ENCODE results near the gene SPRING1.
"Not testable (repeated sequence)": the region's sequence is repeated elsewhere in the genome, so short reads cannot be mapped to it uniquely, and the experiment has no call there.

Gene SPRING1

DNA sequence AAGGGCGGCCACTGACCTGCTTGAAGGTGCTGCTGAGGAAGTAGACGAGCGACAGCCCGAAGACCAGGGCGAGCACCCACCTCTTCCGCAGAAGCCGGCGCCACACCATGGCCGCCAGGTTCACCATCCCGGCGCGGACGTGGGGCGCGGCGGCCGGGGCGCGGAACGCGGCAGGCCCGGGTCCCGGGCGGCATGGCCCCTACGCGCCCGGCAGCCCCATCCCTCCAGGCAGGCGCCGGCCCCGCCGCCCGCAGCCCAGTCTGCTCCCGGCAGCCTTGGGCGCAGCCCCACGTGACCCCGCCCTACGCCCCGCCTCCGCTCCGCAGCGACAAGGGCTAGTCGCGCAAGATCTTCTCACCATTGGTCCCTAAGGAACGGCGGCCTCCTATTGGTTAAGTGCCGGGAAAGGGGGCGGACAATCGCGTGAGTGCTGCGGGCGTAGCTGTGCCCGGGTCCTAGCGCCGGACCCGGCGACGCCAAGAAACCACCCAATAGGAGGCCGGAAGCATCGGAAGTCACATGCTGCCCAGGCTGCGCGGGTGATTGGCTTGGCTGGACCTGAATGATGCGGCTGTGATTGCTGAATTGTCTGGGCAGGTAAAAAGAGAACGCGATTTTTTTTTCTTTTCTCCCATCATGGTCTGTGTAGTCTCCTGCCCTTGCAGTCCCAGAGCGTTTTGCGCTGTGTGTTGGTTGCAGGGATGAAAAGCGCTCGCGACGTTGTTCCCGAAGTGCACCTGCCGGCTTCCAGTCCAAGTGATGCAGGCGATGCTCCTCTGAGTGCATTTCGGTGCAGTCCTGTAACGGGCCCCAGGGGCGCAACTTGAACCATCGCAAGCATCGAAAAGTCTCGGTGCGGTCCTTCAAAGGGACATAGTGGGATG lies at the start of gene SPRING1, which contains the start of gene RNFT2:
Gene SPRING1 (minus strand): TSS at position 296 of the 884 bp plus-strand sequence. CDS start 169 bp downstream, at position 127.
Gene RNFT2 (plus strand): TSS at position 542 of the 884 bp plus-strand sequence. CDS start 2,183 bp downstream, outside the sequence.
- DNase-seq = peak; percentile 98

DNA sequence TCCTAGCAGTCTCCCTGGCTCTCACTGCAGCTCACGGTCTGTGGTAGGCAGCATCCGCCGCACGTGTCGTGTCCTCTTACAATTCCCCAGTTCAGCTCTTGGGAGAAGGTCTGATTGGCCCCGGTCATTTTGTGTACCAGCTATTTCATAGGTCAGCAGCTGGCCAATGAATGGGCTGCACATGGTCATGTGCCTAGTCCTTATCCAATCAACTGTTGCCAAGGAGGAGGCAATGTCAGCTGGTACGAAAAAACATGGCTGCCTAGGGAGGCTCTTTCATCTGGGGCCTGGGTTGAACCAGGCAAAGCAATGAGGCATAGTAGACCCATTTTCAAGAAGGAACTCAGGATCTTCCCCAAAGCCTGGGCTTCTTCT lies 46.4 kb upstream of the SPRING1 start:
- DNase-seq = no peak

- no peak for DNase-seq
These were observed 45.8 kb upstream of the SPRING1 start for GRCh38 chr12:116783525-116784237.

DNA sequence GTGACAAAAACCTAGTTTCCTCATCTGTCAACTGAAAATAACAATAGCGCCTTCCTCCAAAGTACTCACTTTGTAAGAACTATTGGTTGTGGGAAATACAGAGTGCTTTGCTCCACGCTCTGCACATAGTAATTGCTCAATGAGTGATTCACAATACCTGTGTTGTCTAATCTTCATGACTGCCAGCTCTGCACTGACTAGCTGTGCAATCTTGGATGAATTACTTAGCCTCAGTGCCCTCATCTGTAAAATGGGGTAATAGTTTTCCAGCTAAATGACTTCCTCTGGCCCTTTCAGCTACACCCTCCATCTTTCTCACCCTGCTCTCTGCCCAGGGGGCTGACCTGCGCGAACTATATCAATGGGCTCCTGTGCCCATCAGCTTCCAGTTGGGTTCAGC lies 43.1 kb upstream of the SPRING1 start:
- DNase-seq = no peak

- no peak for DNase-seq
These were observed 41.7 kb upstream of the SPRING1 start for GRCh38 chr12:116779597-116779996.

DNA sequence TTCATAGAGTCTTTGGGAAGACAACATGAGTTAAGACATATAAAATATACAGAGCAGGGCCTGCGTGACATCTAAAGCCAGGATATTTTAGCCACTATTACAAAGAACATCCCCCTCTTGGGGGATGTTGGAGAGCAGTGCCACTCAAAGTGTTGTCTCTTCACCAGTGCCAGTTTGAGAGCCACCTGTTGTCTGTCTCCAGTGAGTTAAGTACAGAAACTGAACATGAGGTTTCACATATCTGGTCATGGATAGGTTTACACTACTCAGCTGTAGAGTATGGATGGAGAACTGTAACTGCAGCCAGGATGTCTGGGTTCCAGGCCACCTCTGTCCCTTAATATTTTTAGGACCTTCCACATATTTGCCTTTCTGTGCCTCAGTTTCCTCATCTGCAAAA lies 39.4 kb upstream of the SPRING1 start:
- DNase-seq = no peak

DNA sequence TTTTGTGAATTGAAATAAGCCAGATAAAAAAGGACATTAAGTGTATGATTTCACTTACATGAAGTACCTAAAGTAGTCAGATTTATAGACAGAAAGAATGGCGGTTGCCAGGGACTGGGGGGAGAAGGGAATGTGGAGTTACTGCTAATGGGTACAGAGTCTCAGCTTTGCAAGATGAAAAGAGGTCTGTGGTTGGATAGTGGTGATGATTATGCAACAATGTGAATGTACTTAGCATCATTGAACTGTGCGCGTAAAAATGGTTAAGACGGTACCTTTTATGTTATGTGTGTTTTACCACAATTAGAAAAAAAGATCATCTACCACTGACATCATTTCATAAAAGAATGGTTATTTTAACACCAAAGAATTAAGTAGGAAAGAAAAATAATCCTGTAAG lies 36.2 kb upstream of the SPRING1 start:
- DNase-seq = no peak

DNA sequence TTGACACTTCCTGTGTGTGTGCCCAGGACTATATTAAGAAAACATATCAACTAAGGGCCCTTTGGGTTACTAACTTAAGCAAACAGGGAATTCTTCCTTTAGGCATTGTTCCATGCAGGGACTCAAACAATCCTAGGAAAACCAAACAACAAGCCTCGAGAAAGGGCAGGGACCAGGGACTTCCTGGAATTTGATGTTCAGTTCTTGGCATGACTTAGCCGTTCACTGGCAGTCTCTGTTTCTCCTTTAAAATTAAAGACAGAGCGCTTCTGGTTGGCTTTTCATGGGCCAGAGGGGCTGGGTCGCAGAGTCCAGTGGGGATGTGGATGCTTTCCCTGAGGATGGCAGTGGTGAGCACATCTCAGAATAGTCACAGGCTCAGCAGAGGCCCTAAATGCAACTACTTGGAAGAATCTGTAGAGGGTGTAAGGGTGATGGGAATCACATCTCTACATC lies 35.4 kb upstream of the SPRING1 start:
- DNase-seq = no peak

DNA sequence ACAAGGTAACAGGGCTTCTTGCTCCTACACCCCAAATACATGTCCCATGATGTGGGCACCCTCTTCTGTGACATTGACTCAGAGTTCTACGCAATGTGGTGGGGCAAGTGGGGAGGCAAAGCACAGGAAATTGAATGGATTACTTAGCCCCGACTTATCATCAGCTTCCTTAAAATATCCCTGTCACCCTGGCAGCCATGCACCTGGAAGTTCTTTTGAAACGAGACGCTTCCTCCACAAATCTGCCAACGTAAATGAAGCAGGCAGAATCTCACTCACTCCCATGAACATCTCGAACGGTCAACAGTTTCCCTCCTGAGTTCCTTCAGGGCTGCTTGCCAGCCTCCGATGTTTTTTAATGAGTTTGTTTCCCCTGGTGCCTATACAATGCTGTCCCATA lies 33.8 kb upstream of the SPRING1 start:
- DNase-seq = no peak

- no peak for DNase-seq
These were observed 28.9 kb upstream of the SPRING1 start for GRCh38 chr12:116766746-116767145.

DNA sequence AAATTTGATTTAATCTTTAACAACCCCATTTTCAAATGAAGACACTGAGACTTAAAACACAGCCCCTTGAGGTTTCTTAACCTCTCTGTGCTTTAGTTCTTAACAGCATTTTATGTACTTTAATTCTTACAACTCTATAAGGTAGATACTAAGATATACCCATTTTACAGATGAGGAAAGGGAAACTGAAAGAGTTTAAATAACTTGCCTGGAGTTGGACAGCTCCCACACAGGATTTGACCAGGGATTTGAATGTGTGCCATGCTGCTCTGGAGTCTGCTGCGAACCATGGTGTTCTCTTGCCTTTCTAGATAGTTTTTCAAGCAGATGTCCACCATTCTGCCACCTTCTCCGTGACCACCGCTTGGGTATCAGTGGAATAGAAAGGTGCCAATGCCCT lies 28.4 kb upstream of the SPRING1 start:
- DNase-seq = no peak

DNA sequence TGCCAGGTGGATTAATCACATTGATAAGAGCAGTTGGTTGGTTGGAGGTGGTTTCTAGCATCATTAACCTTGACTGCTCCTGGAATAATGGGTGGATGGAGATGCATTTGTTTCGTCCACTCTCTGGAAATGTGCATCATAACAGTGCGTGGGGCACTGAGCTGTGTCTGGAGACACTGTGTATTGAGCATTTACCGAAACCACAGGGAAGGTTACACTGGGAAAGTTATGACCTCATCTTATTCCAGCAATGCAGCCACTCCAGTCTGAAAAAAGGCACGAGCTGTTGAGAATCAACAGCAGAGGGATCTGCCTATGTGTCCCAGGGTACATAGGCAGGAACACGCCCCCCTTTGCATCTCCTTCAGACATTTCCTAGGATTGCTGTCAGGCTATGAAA lies 27.4 kb upstream of the SPRING1 start:
- DNase-seq = no peak

- DNase-seq = no peak
These were observed 23.6 kb upstream of the SPRING1 start for GRCh38 chr12:116761499-116761898.

DNA sequence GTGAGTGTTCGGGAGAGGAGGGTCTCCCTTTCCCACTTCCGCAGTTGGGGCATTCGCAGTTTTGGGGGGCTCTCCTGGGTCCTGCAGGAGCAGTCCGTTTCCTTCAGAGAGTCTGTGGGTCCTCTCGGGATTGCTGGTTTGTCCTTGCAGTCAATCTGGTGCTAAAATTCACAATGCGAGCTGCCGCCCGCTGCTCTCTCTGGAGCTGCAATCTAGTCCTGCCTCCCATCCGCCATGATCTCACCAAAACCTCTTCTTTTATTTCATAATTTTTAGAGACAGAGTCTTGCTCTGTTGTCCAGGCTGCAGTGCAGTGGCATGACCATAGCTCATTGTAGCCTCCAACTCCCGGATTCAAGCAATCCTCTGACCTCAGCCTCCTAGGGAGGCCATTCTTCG lies 22.8 kb upstream of the SPRING1 start:
- no peak for DNase-seq

DNA sequence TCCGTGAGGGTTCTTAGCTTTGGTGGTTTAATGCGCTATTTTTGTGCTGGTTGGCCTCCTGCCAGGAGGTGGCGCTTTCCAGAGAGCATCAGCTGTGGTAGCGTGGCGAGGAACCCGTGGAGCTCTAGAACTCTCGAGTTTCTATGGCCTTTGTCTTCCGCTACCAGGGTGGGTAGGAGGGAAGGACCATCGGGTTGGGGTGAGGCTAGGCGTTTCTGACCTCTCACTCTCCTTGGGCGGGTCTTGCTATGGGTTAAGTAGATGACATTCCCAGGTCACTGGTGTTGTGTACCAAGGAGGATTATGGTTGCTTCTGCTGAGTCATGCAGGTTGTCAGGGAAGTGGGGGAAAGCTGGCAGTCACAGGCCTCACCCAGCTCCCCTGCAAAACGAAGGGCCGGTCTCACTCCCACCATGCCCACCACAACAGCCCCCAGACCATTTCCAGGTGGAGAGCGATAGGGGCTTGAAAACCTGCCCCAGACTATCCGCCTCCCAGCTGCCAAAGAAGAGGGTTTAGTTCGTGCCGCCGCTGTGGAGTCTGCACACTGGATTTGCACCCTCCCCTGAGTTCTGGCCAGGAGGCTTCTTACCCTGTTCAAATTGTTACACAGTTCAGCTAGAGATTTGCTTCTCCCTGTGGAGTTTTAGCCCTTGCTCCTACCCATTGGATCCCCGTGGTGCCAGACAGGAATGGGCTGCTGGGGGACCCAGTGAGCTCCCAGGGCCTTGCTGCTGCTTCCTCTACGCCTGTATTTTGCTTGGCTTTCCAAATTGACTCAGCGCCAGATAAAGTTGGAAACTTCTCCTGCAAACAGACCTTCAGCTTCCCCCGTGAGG lies 22.1 kb upstream of the SPRING1 start:
- DNase-seq = peak; percentile 16

DNA sequence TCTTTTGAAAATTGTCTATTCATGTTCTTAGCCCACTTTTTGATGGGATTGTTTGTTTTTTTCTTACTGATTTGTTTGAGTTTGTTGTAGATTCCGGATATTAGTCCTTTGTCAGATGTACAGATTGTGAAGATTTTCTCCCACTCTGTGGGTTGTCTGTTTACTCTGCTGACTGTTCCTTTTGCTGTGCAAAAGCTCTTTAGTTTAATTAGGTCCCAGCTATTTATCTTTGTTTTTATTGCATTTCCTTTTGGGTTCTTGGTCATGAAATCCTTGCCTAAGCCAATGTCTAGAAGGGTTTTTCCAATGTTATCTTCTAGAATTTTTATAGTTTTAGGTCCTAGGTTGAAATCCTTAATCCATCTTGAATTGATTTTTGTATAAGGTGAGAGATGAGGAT lies 16.9 kb upstream of the SPRING1 start:
- not testable (repeated sequence) for DNase-seq

DNA sequence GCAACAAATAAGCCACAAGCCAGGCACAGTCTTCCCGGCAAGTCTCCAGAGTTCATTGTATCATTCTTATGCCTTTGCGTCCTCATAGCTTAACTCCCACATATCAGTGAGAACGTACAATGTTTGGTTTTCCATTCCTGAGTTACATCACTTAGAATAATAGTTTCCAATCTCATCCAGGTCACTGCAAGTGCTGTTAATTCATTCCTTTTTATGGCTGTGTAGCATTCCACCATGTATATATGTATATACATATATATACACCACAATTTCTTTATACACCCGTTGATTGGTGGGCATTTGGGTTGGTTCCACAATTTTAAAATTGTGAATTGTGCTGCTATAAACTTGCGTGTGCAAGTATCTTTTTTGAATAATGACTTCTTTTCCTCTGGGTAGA lies 16.2 kb upstream of the SPRING1 start:
- not testable (repeated sequence) for DNase-seq

- no peak for DNase-seq
These were observed 12.4 kb upstream of the SPRING1 start for GRCh38 chr12:116750298-116750697.

DNA sequence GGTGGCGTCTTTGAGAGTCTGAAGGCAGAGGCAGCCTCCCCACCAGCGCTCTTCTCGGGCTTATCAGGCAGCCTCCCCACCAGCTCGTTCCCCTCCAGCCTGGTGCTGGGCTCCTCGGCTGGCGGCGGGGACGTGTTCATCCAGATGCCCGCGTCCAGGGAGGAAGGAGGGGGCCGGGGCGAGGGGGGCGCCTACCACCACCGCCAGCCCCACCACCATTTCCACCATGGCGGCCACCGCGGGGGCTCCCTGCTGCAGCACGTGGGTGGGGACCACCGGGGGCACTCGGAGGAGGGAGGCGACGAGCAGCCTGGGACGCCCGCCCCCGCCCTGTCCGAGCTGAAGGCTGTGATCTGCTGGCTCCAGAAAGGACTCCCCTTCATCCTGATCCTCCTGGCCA lies 12.0 kb upstream of the SPRING1 start:
- DNase-seq = no peak

- DNase-seq = no peak
These were observed 7.7 kb upstream of the SPRING1 start for GRCh38 chr12:116745554-116745953.

GRCh38 chr12:116744766-116745165 lies 6.9 kb upstream of the SPRING1 start:
- DNase-seq = no peak

DNA sequence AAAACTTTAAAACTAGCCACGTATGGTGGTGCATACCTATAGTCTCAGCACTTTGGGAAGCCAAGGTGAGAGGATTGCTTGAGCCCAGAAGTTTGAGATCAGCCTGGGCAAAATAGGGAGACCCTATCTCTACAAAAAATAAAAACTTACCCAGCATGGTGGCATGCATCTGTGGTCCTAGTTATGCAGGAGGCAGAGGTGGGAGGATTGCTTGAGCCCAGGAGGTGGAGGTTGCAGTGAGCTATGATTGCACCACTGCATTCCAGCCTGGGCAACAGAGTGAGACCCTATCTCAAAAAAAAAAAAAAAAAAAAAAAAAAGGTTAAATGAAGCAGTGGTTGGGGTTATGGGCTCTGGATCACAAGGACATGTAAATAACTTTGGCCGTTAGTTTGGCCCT lies 4.9 kb upstream of the SPRING1 start:
- DNase-seq = not testable (repeated sequence)

GRCh38 chr12:116739381-116739887 lies 1.6 kb upstream of the SPRING1 start:
- DNase-seq = no peak
